Natural killer cell (primary cell): ENCODE results near the gene ZNHIT1. TPM values are rescaled to one million over a fixed set of nuclear protein-coding genes. Genes with fewer than 3 reads are reported as not detected.

Source experiments
- ATAC-seq, 3 donors: fragments of 150-1000 bp in 2 of 3; fragments of 200-7000 bp in 1 of 3; cut with Tn5 transposase; 1 replicate in 1 of 3; 2 replicates in 2 of 3; pipeline ENCODE4 v1.10.0; 2021; ENCODE audit warnings: mild to moderate bottlenecking in 2 of 3, moderate library complexity in 2 of 3
- DNase-seq, 2 donors: peaks; one replicate each; pipeline versions ENCODE4 v3.0.0 to v3.0.0-alpha.2; 2013 to 2021; ENCODE audit warnings: mixed read lengths in 1 of 2
- H3K27ac ChIP-seq: one replicate; pipeline ENCODE4 v1.5.1; 2013; ENCODE audit warnings: mild to moderate bottlenecking, low read length
- H3K27me3 ChIP-seq: one replicate; pipeline ENCODE4 v1.6.1; 2013; ENCODE audit warnings: low read length; ENCODE audit not compliant: control insufficient read depth, insufficient read depth
- H3K36me3 ChIP-seq: one replicate; pipeline ENCODE4 v1.6.1; 2013; ENCODE audit warnings: low read length; ENCODE audit not compliant: control insufficient read depth, insufficient read depth
- H3K4me1 ChIP-seq: one replicate; pipeline ENCODE4 v1.6.1; 2013; ENCODE audit warnings: low read length; ENCODE audit not compliant: control insufficient read depth, insufficient read depth
- H3K4me3 ChIP-seq: one replicate; pipeline ENCODE4 v1.5.1; 2013; ENCODE audit warnings: low read length
- H3K9me3 ChIP-seq: one replicate; pipeline ENCODE4 v1.6.1; 2013; ENCODE audit warnings: low read length; ENCODE audit not compliant: control insufficient read depth, insufficient read depth
- H3K27ac Mint-ChIP-seq, 2 donors: one replicate each; pipeline ENCODE4 v1.8.0; 2022; ENCODE audit warnings: mild to moderate bottlenecking in 2 of 2, mixed read lengths in 2 of 2, moderate library complexity in 1 of 2
- H3K27me3 Mint-ChIP-seq, 2 donors: one replicate each; pipeline ENCODE4 v1.8.0; 2022; ENCODE audit warnings: low read depth in 2 of 2, mixed read lengths in 2 of 2
- H3K36me3 Mint-ChIP-seq: one replicate; pipeline ENCODE4 v1.8.0; 2022; ENCODE audit warnings: mixed read lengths
- H3K4me1 Mint-ChIP-seq, 2 donors: one replicate each; pipeline ENCODE4 v1.8.0; 2022; ENCODE audit warnings: mixed read lengths in 2 of 2
- H3K4me3 Mint-ChIP-seq: one replicate; pipeline ENCODE4 v1.8.0; 2022; ENCODE audit warnings: mild to moderate bottlenecking, moderate library complexity, mixed read lengths
- H3K9me3 Mint-ChIP-seq, 2 donors: one replicate each; pipeline ENCODE4 v1.8.0; 2022; ENCODE audit warnings: mixed read lengths in 2 of 2
- WGBS: methylation state at CpG from one replicate; pipeline ENCODE4 v1.1.7; 2013; ENCODE audit warnings: missing lambda C conversion rate; ENCODE audit not compliant: insufficient coverage; 5-methylcytosine and 5-hydroxymethylcytosine counted together
- intact Hi-C: fragments of 100-400 bp; cut with micrococcal nuclease; formaldehyde crosslinking; loops from one replicate; pipeline ENCODE4 v1.14.2; 2022
- total RNA-seq, 4 donors: library from RNA; stranded (reverse); fragments of 120-200 nt in 1 of 4; gene quantifications; one replicate each; pipeline versions ENCODE4 v1.2.3 to v1.2.4, GENCODE V29; 2013 to 2022
- TF ChIP-seq, protein P1 (sequence below): fragments of 200-600 bp; IDR thresholded peaks from one replicate; pipeline ENCODE4 v1.8.0; 2022; ENCODE audit warnings: antibody characterized with exemption

The ZNHIT1 gene
- total RNA-seq, 3 donors from 2014 or later (not counting 1 experiment from before 2014, with no cell fraction given), result 53.7 to 63.5 (median 60.9) TPM

DNA sequence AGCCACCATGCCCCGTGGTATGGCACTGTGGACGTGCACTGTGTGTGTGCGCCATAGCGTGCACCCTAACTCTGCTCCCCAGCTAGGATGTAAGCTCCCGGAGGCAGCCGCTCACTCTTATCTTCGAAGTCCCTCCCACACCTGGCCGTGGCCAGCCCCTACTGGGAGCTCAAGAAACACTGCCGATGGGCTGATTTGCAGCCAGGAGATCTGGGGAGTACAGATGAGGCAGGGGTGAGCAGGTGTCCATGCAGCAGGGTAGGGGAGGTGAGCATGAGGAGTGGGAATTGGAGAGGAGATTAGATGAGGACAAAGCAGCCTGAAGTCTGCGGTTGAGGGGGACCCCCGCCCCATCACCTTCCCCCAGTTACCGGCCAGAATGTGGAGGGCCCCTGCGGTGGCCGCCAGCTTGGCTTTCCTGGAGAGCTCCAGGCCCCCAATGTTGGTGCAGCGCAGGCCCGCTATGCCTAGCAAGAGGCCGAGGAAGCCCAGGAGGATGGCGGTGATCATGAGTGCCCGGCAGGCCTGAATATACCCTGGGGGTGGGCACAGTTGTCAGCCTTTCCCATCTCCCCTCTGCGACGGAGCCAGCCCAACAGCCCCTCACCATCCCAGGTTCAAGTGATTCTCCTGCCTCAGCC is 16.1 kb downstream of the ZNHIT1 start:
- peaks cover 19% of the 10 kb centered on the region for H3K36me3 ChIP-seq
- no peaks in the 10 kb centered on the region for H3K9me3 Mint-ChIP-seq
- H3K27ac Mint-ChIP-seq, result no peak overlapping the region
- H3K27me3 ChIP-seq, result no peaks in the 10 kb centered on the region
- WGBS, result 95% methylated on average over 21 of the region's 21 CpGs
- no peak overlapping the region for H3K4me3 ChIP-seq
- no peak overlapping the region for H3K27ac ChIP-seq
- H3K36me3 Mint-ChIP-seq, result no peaks in the 10 kb centered on the region
- no peaks in the 10 kb centered on the region for H3K27me3 Mint-ChIP-seq
- no peaks in the 10 kb centered on the region for H3K4me1 ChIP-seq
- H3K9me3 ChIP-seq, result no peaks in the 10 kb centered on the region
- intact Hi-C loops, result no loop called here
- ATAC-seq, result no peak
- DNase-seq, result no peak
- H3K4me1 Mint-ChIP-seq, result peaks cover 0 to 11% of the 10 kb centered on the region in 2 donors
- no peak overlapping the region for H3K4me3 Mint-ChIP-seq
- TF ChIP-seq, protein P1, sequence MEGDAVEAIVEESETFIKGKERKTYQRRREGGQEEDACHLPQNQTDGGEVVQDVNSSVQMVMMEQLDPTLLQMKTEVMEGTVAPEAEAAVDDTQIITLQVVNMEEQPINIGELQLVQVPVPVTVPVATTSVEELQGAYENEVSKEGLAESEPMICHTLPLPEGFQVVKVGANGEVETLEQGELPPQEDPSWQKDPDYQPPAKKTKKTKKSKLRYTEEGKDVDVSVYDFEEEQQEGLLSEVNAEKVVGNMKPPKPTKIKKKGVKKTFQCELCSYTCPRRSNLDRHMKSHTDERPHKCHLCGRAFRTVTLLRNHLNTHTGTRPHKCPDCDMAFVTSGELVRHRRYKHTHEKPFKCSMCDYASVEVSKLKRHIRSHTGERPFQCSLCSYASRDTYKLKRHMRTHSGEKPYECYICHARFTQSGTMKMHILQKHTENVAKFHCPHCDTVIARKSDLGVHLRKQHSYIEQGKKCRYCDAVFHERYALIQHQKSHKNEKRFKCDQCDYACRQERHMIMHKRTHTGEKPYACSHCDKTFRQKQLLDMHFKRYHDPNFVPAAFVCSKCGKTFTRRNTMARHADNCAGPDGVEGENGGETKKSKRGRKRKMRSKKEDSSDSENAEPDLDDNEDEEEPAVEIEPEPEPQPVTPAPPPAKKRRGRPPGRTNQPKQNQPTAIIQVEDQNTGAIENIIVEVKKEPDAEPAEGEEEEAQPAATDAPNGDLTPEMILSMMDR, result no peak

DNA sequence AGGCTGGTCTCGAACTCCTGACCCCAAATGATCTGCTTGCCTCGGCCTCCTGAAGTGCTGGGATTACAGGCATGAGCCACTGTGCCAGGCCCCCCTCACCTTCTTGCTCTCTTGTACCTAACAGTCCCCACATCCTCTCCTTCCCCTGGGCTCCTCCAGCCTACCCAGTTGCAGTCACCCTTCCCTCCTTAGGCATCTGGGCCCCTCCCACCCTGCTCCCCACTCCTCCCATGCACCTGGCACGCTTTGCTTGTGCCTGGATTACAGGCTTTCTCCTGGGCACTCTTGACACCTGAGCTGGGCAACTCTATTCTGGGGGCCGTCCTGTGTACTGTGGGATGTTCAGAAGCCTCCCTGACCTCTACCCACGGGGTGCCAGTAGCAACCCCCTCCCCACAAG is 16.7 kb downstream of the ZNHIT1 start:
- TF ChIP-seq, protein P1, result no peak
- intact Hi-C loops, result no loop called here
- H3K27me3 ChIP-seq, result no peaks in the 10 kb centered on the region
- no peak overlapping the region for H3K4me3 ChIP-seq
- H3K27me3 Mint-ChIP-seq, result no peaks in the 10 kb centered on the region
- WGBS, result 88% methylated on average over 5 of the region's 5 CpGs
- no peaks in the 10 kb centered on the region for H3K36me3 Mint-ChIP-seq
- no peaks in the 10 kb centered on the region for H3K4me1 ChIP-seq
- H3K27ac Mint-ChIP-seq, result no peak overlapping the region
- H3K9me3 Mint-ChIP-seq, result no peaks in the 10 kb centered on the region
- peaks cover 18% of the 10 kb centered on the region for H3K36me3 ChIP-seq
- H3K4me1 Mint-ChIP-seq, result peaks cover 0 to 11% of the 10 kb centered on the region in 2 donors
- H3K9me3 ChIP-seq, result no peaks in the 10 kb centered on the region
- no peak overlapping the region for H3K4me3 Mint-ChIP-seq
- H3K27ac ChIP-seq, result no peak overlapping the region
- DNase-seq, result no peak
- no peak for ATAC-seq

DNA sequence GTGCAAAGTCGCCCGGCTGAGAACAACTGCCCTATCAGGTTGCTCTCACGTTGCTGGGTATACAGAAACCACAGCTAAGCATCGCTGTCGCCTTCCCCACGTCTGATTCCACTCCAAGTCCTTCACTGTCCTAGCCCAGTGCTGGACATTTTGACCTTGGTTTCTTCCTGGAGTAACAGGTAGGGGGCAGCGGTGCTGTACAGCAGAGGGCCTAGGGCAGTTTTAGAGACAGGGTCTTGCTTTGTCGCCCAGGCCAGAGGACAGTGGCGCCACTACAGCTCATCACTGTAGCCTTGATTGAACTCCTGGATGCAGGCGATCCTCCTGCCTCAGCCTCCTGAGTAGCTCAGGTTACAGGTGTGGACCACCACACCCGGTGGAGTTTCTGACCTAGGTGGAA is 17.1 kb downstream of the ZNHIT1 start:
- H3K36me3 Mint-ChIP-seq, result no peaks in the 10 kb centered on the region
- no peak overlapping the region for H3K27ac ChIP-seq
- H3K4me3 ChIP-seq, result no peak overlapping the region
- peaks cover 0 to 11% of the 10 kb centered on the region in 2 donors for H3K4me1 Mint-ChIP-seq
- WGBS, result 85% methylated on average over 11 of the region's 11 CpGs
- intact Hi-C loops, result no loop called here
- H3K4me3 Mint-ChIP-seq, result no peak overlapping the region
- TF ChIP-seq, protein P1, result no peak
- H3K9me3 ChIP-seq, result no peaks in the 10 kb centered on the region
- H3K27me3 ChIP-seq, result no peaks in the 10 kb centered on the region
- no peaks in the 10 kb centered on the region for H3K4me1 ChIP-seq
- no peak overlapping the region for H3K27ac Mint-ChIP-seq
- ATAC-seq, result no peak
- H3K27me3 Mint-ChIP-seq, result no peaks in the 10 kb centered on the region
- DNase-seq, result no peak
- no peaks in the 10 kb centered on the region for H3K9me3 Mint-ChIP-seq
- H3K36me3 ChIP-seq, result peaks cover 23% of the 10 kb centered on the region

DNA sequence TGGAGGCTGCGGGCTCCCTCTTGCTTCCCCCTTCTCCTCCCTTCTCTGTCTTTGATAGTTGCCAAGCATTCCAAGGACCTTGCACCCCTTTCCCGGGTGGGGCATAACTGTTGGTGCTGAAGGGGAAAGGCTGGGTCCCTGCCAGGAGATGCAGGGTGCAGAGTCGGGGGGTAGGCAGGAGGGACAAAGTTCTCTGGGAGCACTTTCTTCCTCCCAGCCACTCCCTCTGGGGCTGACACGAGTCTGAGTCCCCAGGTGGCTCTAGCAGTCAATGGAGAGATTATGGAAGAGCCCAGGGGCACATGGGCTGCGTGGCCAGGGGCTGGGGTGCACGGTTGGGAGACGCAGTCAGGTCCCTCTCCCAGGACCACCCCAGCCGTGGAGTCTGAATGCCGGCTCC is 17.6 kb downstream of the ZNHIT1 start:
- no peak for DNase-seq
- intact Hi-C loops, result no loop called here
- Mint-ChIP-seq H3K36me3 (no peaks in the 10 kb centered on the region), H3K27ac (no peak overlapping the region), H3K4me1 (peaks cover 0 to 8% of the 10 kb centered on the region in 2 donors), H3K9me3 (no peaks in the 10 kb centered on the region), H3K27me3 (no peaks in the 10 kb centered on the region), H3K4me3 (no peak overlapping the region)
- Histone ChIP-seq H3K4me1 (no peaks in the 10 kb centered on the region), H3K4me3 (no peak overlapping the region), H3K27ac (no peak overlapping the region), H3K9me3 (no peaks in the 10 kb centered on the region), H3K36me3 (peaks cover 24% of the 10 kb centered on the region), H3K27me3 (no peaks in the 10 kb centered on the region)
- TF ChIP-seq, protein P1, result no peak
- no peak for ATAC-seq
- 74% methylated on average over 8 of the region's 9 CpGs for WGBS
